Gastroesophageal sphincter (tissue), 3 donors: ENCODE data around the gene DPF3.

Experiments
- POLR2A ChIP-seq, 2 donors: fragments of 450-650 bp; IDR thresholded peaks; one replicate each; pipeline ENCODE4 v1.6.1; 2017; ENCODE audit warnings: antibody characterized with exemption in 2 of 2, mild to moderate bottlenecking in 2 of 2, moderate library complexity in 1 of 2
- POLR2AphosphoS5 ChIP-seq: sonication (generic); formaldehyde crosslinking; IDR thresholded peaks from one replicate; pipeline ENCODE4 v1.6.1; 2017; ENCODE audit warnings: antibody characterized with exemption
- TF ChIP-seq, protein P1 (sequence below), 4 experiments: fragments of 200-600 bp in 2 of 4; fragments of 450-650 bp in 2 of 4; sonication (generic) in 1 of 4; IDR thresholded peaks; one replicate each; pipeline ENCODE4 v1.5.1; 2017 to 2019; ENCODE audit warnings: antibody characterized with exemption in 4 of 4, mild to moderate bottlenecking in 2 of 4, moderate library complexity in 2 of 4

DNA sequence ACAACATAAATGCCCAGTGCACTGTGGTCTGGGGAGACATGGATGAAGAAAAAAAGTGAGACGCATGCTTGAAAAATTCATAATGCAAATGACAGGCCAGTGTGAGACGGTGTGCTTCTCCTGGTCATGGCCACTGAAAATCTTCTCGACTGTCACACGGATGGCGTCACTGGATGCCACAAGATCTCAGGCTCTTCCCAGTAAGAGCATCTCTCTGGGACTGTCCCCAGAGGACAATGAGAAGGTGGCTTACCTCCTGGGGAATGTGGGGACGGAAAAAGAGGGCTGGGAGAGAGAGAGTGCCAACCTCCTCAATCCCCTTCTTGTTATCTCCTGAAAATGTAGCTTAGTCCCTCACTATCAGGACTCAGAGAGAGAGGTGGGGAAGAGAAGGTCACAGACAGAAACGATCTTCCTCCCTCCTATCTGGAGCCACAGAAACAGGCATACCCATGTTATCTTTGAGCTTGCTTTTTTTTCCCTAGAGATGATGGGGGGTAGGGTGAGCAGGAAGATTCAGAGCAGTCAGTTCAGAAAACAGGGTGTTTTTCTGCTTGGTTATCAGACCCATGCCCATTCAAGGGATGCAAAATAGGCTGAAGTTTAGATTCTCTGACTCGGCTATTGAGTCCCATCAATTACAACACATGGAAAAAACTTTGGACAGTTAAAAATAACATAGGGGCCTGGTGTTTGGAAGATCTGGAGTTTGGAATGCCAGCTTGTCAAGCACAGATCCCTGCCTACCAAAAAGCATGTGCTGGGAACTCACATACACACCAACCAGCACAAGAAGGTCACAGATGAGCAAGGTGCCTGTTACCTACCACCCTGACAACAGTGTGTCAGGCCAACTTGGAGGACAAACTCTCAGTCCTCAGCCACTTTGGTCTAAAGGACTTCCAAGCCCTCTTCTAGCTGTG is 24.2 kb downstream of the DPF3 start:
- TF ChIP-seq POLR2A (IDR thresholded peaks at IDR 0.05): no peak
- no peak for TF ChIP-seq POLR2AphosphoS5
- TF ChIP-seq, protein P1, sequence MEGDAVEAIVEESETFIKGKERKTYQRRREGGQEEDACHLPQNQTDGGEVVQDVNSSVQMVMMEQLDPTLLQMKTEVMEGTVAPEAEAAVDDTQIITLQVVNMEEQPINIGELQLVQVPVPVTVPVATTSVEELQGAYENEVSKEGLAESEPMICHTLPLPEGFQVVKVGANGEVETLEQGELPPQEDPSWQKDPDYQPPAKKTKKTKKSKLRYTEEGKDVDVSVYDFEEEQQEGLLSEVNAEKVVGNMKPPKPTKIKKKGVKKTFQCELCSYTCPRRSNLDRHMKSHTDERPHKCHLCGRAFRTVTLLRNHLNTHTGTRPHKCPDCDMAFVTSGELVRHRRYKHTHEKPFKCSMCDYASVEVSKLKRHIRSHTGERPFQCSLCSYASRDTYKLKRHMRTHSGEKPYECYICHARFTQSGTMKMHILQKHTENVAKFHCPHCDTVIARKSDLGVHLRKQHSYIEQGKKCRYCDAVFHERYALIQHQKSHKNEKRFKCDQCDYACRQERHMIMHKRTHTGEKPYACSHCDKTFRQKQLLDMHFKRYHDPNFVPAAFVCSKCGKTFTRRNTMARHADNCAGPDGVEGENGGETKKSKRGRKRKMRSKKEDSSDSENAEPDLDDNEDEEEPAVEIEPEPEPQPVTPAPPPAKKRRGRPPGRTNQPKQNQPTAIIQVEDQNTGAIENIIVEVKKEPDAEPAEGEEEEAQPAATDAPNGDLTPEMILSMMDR (IDR thresholded peaks at IDR 0.05): no peak
